GM21515 (cell line): ENCODE data around the gene NAALADL1.
A peak's percentile ranks its signal among the peaks of the same experiment; 100 is the strongest.
"Not testable (repeated sequence)": the region's sequence is repeated elsewhere in the genome, so short reads cannot be mapped to it uniquely, and the experiment has no call there.

Experiments
- ATAC-seq: cut with Tn5 transposase; IDR thresholded peaks from one replicate; pipeline ENCODE4 v1.9.1; 2021; ENCODE audit not compliant: unreplicated experiment

NAALADL1 gene

GRCh38 chr11:65017937-65018336 lies 40.4 kb downstream of the NAALADL1 start:
- no peak for ATAC-seq

- ATAC-seq = no peak
Measured at GRCh38 chr11:65016705-65017104, 41.6 kb downstream of the NAALADL1 start.

- peak; percentile 2 for ATAC-seq
Measured at GRCh38 chr11:65014726-65015227, 43.6 kb downstream of the NAALADL1 start.

GRCh38 chr11:65013888-65014725 lies 44.2 kb downstream of the NAALADL1 start, which contains the start of gene ARL2:
TSS of gene ARL2 (plus strand) at chr11:65014160. CDS start at chr11:65014208, 48 bp downstream.
- ATAC-seq = peak; percentile 57

- ATAC-seq = peak; percentile 79
Measured at GRCh38 chr11:65013130-65013887, 45.0 kb downstream of the NAALADL1 start.

GRCh38 chr11:65008873-65009272 lies 49.5 kb downstream of the NAALADL1 start:
- ATAC-seq = no peak

GRCh38 chr11:65008016-65008415 lies 50.3 kb downstream of the NAALADL1 start:
- ATAC-seq = no peak

- ATAC-seq = not testable (repeated sequence)
Measured at GRCh38 chr11:65003968-65004367, 54.4 kb downstream of the NAALADL1 start.

- ATAC-seq = no peak
Measured at GRCh38 chr11:65003282-65003681, 55.1 kb downstream of the NAALADL1 start.

- no peak for ATAC-seq
Measured at GRCh38 chr11:65002706-65003105, 55.6 kb downstream of the NAALADL1 start.

- ATAC-seq = no peak
Measured at GRCh38 chr11:64999478-64999877, 58.9 kb downstream of the NAALADL1 start.

- ATAC-seq = no peak
Measured at GRCh38 chr11:64998690-64999431, 59.5 kb downstream of the NAALADL1 start.

- no peak for ATAC-seq
Measured at GRCh38 chr11:64998141-64998540, 60.2 kb downstream of the NAALADL1 start.

- ATAC-seq = no peak
Measured at GRCh38 chr11:64996710-64997380, 61.5 kb downstream of the NAALADL1 start, which contains the start of gene BATF2. TSS of gene BATF2 (minus strand) at chr11:64996971. CDS start at chr11:64996914, 57 bp downstream.

- no peak for ATAC-seq
Measured at GRCh38 chr11:64996327-64996709, 62.0 kb downstream of the NAALADL1 start.
